GM13976 (cell line): ENCODE results near the gene FBXO11.
"Not testable (repeated sequence)": the region's sequence is repeated elsewhere in the genome, so short reads cannot be mapped to it uniquely, and the experiment has no call there.

Source experiments
- DNase-seq: peaks from one replicate; pipeline ENCODE4 v3.0.0; 2012; ENCODE audit warnings: low spot score
- in situ Hi-C: fragments of 300-500 bp; cut with MboI; formaldehyde crosslinking; loops from one replicate; pipeline ENCODE4 v1.12.0; 2022; ENCODE audit warnings: low sequenced_read_pairs, mixed read lengths, inconsistent platforms; ENCODE audit not compliant: unreplicated experiment
- TF ChIP-seq, protein P1 (sequence below): IDR thresholded peaks from 2 replicates; pipeline ENCODE4 v1.5.1; 2012; ENCODE audit warnings: borderline replicate concordance, mild to moderate bottlenecking; ENCODE audit not compliant: insufficient read depth; ENCODE audit errors: extremely low read depth, missing control alignments, control extremely low read depth

Gene FBXO11

DNA sequence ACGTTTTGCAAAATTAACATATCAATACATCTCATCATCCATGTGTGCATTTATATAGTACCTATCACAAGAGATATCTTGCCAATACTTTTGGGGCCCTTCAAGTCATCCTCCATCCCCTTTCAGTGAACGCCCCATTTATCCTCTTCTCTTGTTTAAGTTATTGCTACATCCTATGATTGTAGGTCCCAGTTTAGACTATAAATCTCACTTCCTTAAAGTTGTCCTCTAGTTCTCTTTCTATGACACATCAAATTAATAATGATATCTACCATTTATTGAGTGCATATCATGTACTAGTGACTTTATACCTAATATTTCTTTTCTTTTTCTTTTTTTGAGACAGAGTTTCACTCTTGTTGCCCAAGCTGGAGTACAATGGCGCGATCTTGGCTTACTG is 28.8 kb upstream of the FBXO11 start:
- TF ChIP-seq, protein P1, sequence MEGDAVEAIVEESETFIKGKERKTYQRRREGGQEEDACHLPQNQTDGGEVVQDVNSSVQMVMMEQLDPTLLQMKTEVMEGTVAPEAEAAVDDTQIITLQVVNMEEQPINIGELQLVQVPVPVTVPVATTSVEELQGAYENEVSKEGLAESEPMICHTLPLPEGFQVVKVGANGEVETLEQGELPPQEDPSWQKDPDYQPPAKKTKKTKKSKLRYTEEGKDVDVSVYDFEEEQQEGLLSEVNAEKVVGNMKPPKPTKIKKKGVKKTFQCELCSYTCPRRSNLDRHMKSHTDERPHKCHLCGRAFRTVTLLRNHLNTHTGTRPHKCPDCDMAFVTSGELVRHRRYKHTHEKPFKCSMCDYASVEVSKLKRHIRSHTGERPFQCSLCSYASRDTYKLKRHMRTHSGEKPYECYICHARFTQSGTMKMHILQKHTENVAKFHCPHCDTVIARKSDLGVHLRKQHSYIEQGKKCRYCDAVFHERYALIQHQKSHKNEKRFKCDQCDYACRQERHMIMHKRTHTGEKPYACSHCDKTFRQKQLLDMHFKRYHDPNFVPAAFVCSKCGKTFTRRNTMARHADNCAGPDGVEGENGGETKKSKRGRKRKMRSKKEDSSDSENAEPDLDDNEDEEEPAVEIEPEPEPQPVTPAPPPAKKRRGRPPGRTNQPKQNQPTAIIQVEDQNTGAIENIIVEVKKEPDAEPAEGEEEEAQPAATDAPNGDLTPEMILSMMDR: no peak
- no peak for DNase-seq
- in situ Hi-C loops: no loop called here

DNA sequence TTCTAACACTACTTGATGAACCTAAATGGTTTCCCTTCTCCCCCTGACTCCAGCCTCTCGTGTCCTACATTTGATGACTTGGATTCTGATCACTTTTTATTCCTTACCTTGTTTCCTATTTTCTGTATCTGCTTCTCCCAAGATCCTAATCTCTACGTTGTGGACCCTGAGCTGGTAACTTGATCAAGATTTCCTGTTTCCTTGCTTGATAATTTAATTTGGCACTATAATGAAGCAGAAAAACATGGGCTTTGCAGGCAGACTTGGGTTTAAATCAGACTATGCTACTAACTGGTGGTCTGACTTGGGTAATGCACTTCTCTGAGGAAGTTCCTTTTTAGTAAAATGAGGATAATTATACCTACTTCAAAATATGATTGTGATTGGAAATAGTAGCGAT is 11.7 kb upstream of the FBXO11 start:
- in situ Hi-C loops: no loop called here
- no peak for DNase-seq
- TF ChIP-seq, protein P1: no peak

DNA sequence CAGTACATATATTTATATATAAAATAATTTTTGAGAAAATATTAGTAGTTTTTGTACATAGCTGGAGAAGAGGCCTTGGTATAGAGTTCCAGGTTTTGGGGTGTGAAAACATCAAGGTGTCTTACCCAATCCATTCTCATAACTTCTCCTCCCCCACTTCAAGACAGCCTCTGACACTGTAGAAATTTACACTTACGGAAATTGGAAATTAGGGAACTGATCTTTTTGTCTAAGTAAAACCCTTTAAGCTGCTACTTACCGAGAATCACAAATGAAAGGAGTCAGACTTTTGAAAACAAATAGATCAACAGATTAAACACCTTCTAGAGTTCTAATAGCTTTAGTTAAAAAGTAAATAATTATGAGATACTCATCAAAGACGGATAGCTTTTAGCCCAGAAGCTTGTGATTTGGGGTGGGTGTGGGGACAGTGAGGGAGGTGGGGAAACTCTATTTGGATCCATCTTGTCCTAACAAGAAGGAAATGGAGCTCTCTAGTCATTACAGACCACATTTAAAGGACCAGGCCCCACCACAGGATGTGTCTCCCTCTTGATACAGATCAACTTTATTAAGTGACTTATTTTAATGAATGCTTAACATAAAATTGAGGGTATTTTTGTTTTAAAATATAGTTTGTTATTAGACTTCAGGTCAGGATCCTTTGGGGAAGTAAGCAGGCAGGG is 11.1 kb upstream of the FBXO11 start:
- no peak for DNase-seq
- in situ Hi-C loops: no loop called here
- TF ChIP-seq, protein P1: no peak

DNA sequence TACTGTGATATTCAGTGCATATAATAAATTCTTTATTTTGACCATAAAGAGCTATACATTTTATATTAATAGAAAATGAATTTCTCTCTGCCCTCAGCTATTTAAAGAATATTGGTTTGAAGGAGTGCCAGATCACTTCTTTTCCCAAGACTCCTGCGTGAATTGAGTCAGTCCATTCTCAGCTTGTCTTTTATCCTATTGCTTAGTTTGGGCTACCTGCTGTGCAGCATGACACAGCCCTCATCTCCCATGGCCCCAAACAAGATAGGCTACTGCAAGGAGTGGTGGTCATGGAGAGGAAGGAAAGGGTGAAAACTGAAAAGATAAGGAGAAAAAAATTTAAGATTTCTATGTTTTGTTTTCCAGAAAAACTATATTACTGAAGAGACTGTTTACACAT is 10.1 kb upstream of the FBXO11 start:
- TF ChIP-seq, protein P1: no peak
- in situ Hi-C loops: no loop called here
- DNase-seq: no peak

DNA sequence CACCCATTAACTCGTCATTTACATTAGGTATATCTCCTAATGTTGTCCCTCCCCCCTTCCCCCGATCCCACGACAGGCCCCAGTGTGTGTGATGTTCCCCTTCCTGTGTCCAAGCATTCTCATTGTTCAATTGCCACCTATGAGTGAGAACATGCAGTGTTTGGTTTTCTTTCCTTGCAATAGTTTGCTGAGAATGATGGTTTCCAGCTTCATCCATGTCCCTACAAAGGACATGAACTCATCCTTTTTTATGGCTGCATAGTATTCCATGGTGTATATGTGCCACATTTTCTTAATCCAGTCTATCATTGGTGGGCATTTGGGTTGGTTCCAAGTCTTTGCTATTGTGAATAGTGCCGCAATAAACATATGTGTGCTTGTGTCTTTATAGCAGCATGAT is 4.4 kb upstream of the FBXO11 start:
- in situ Hi-C loops, DNase-seq: not testable (repeated sequence)

DNA sequence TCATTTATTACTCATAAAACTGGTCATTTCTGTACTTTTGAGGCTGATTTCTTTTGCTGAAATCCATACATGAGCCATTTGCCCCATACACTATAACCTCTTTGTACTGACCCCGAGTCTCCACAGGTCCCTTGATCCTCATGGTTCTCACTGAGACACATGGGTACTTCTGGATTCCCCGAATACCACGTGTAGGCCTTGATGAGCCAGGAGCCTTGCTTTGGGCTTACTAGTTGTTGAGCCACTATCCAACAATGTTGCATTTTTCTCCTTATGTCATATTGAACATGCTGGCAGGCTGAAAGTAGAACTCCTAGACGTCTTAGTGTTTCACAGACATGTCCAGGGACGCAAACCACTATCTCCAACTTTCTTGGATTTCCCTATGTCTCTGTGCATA is 2.4 kb upstream of the FBXO11 start:
- in situ Hi-C loops: no loop called here
- DNase-seq: no peak
- TF ChIP-seq, protein P1: no peak

DNA sequence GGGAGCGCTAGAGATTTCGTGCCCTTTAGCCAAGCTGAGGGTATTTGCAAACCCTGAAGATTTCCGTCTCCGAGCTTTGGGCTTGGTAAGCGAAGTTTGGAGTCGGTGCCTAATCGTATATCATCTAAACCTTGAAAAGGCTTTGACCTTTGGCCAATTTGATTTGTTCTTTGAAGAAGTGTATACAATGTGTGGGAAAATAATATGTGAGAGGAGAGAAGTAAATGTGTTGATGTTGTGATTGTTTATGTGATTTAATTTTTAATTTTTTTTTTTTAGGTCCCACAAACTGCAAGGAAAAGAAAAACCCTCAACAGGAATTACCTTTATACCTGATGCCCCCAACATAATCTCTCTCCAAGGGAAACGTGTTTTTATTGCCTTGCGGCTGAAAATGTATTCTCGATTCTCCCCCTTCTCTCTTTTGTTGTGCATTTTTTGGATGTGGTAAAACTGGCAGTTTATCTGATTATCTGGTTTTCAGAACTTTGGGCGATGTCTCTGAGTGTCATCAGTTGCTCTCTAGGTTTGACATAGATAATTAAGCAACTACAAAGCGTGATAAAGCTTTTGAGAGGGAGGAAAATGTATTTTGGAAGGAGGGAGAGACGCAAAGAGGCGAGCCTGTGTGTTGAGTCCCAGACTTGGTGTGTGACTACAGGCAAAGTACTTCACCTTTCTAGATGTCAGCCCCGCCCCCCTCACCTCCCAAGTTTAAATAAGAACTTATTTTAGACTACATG is 912 bp upstream of the FBXO11 start:
- TF ChIP-seq, protein P1: no peak
- no peak for DNase-seq
- in situ Hi-C loops: no loop called here
